ENCODE results near the gene FAM184B. TPM values are rescaled to one million over a fixed set of nuclear protein-coding genes. Genes with fewer than 3 reads are reported as not detected.

The FAM184B gene
- total and polyA plus RNA-seq, 2 experiments from 2014 or later = 0.11 to 0.49 TPM

DNA sequence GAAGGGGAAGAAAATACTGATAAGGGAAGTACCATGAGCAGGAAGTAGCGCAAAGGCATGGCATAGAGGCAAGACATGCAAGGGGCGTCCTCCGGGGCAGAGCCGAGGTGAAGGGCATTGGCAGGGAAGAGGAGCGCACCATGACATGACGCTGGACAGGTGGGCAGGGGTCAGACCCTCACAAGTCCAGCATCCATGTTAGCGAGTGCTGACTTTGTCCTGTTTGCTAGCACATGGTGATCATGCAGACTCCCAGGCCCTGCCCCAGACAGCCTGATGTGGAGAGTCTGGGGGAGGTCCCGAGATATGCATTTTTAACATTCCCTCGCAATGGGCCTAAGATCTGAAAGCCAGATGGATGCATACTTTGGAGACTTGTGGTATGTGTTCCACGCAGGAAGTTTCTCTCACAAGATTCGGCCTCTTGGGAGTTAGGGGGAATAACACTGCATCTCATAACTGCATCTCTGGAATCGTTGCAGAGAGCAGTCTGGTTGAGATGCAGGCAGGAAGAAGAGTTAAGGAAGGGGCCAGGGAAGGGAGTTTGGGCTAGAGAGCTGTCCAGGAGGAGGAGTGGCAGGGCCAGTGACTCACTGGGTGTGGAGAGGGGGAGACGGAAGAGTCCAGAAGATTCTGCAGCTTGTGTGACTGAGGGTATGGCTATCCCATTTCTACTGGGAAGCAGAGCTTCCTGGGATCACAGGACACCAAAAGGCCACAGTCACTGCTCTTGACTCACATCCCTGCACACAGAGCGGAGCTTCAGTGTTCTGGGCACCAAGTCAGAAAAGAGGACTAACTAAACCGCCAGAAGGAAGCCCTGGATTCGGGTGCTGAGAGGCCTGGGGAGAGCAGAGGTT lies 59.7 kb downstream of the FAM184B start:
- Histone ChIP-seq H2AFZ (peak overlapping the region; percentile 96), H3K4me3 (no peak overlapping the region), H3K4me2 (peak overlapping the region; percentile 6; the same call in 1 of the 2 replicates), H3K27ac (ENCODE audit: low read depth) (no peak overlapping the region), H3K36me3 (ENCODE audit: insufficient read depth) (no peaks in the 10 kb centered on the region), H3K79me2 (replicated peaks; ENCODE audit: insufficient read depth) (no peaks in the 10 kb centered on the region), H3K27me3 (ENCODE audit: insufficient read depth) (no peaks in the 10 kb centered on the region), H3K4me1 (ENCODE audit: insufficient read depth) (peaks cover 50% of the 10 kb centered on the region), H4K20me1 (replicated peaks; ENCODE audit: insufficient read depth) (no peaks in the 10 kb centered on the region), H3K9me2 (ENCODE audit: insufficient read depth) (no peaks in the 10 kb centered on the region), H3F3A (replicated peaks; ENCODE audit: low read depth) (no peaks in the 10 kb centered on the region)
- Mint-ChIP-seq H3K4me1 (peaks cover 37% of the 10 kb centered on the region), H3K4me3 (no peak overlapping the region), H3K27ac (peak overlapping the region; percentile 64; the same call in 1 of the 2 replicates), H3K9me3 (peaks cover 5% of the 10 kb centered on the region), H3K36me3 (ENCODE audit: low read depth) (peaks cover 6% of the 10 kb centered on the region; the same call in 2 of the 3 replicates), H3K27me3 (ENCODE audit: insufficient read depth, low read depth, poor library complexity) (peaks cover 6% of the 10 kb centered on the region)
- ATAC-seq (peak; percentile 22; the same call in 2 of the 3 replicates), DNase-seq (ENCODE audit: low spot score) (no peak)
- no peak for TF ChIP-seq ZNF331 (CRISPR knock-in tag; IDR thresholded peaks at IDR 0.05; ENCODE audit: low read depth)
- no peak for TF ChIP-seq REST (IDR thresholded peaks at IDR 0.05; ENCODE audit: unreplicated experiment)
- no peak for TF ChIP-seq EZH2 (IDR thresholded peaks at IDR 0.05; ENCODE audit: low read depth, unreplicated experiment)
- no peak for TF ChIP-seq STAT1 (IDR thresholded peaks at IDR 0.05; ENCODE audit: unreplicated experiment)
- no peak for TF ChIP-seq JUNB (IDR thresholded peaks at IDR 0.05; ENCODE audit: unreplicated experiment)
- TF ChIP-seq, protein P1, sequence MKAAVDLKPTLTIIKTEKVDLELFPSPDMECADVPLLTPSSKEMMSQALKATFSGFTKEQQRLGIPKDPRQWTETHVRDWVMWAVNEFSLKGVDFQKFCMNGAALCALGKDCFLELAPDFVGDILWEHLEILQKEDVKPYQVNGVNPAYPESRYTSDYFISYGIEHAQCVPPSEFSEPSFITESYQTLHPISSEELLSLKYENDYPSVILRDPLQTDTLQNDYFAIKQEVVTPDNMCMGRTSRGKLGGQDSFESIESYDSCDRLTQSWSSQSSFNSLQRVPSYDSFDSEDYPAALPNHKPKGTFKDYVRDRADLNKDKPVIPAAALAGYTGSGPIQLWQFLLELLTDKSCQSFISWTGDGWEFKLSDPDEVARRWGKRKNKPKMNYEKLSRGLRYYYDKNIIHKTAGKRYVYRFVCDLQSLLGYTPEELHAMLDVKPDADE (IDR thresholded peaks at IDR 0.05) = no peak
- TF ChIP-seq POLR2AphosphoS5 (IDR thresholded peaks at IDR 0.05; ENCODE audit: low read depth) = no peak
- TF ChIP-seq EZH2phosphoT487 (IDR thresholded peaks at IDR 0.05; ENCODE audit: unreplicated experiment) = no peak
- TF ChIP-seq NANOG (IDR thresholded peaks at IDR 0.05; ENCODE audit: borderline replicate concordance) = no peak
- no peak for TF ChIP-seq CREB1 (CRISPR knock-in tag; IDR thresholded peaks at IDR 0.05; ENCODE audit: low read depth)
- TF ChIP-seq ZNF462 (CRISPR knock-in tag; IDR thresholded peaks at IDR 0.05) = no peak
- no peak for TF ChIP-seq ZNF114 (CRISPR knock-in tag; IDR thresholded peaks at IDR 0.05)
- TF ChIP-seq, protein P2, sequence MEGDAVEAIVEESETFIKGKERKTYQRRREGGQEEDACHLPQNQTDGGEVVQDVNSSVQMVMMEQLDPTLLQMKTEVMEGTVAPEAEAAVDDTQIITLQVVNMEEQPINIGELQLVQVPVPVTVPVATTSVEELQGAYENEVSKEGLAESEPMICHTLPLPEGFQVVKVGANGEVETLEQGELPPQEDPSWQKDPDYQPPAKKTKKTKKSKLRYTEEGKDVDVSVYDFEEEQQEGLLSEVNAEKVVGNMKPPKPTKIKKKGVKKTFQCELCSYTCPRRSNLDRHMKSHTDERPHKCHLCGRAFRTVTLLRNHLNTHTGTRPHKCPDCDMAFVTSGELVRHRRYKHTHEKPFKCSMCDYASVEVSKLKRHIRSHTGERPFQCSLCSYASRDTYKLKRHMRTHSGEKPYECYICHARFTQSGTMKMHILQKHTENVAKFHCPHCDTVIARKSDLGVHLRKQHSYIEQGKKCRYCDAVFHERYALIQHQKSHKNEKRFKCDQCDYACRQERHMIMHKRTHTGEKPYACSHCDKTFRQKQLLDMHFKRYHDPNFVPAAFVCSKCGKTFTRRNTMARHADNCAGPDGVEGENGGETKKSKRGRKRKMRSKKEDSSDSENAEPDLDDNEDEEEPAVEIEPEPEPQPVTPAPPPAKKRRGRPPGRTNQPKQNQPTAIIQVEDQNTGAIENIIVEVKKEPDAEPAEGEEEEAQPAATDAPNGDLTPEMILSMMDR (conservative IDR thresholded peaks at IDR 0.05; ENCODE audit: low read depth in 2 of 2) = no peak

Data from GM23338 (cell line).